Activated CD4-positive, alpha-beta T cell treated with anti-CD3 and anti-CD28 coated beads, Interleukin-2, Interleukin-4, amounts not matched to agents 100 ng/mL and 50 ng/mL, durations not matched to agents 16 hours and 8 hours (primary cell): ENCODE measurements around the gene GBE1.
"Not testable (repeated sequence)": the region's sequence is repeated elsewhere in the genome, so short reads cannot be mapped to it uniquely, and the experiment has no call there.

ENCODE experiments used
- DNase-seq: peaks from one replicate; pipeline ENCODE4 v3.0.0-alpha.2; 2020; ENCODE audit warnings: low spot score

GBE1 gene

GRCh38 chr3:81753416-81754027 is 7.9 kb downstream of the GBE1 start:
- no peak for DNase-seq

- DNase-seq = no peak
Measured at GRCh38 chr3:81752604-81753003, 8.8 kb downstream of the GBE1 start.

DNA sequence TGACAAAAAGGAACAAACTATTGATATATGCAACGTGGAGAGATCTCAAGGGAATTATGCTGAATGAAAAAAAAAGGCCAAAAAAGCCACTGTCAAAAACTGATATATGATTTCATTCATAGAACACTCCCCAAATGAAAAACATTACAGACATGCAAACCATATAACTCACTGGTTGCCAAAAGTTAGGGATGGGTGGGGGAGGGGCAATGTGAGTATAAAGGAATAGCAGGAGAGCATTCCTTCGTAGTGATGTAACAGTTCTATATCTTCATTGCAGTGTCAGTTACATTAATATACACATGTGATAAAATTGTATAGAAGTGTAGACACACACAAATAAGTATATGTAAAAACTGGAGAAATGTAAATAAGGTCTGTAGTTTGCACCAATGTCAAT is 12.2 kb downstream of the GBE1 start:
- no peak for DNase-seq

- DNase-seq = not testable (repeated sequence)
Measured at GRCh38 chr3:81747280-81747679, 14.2 kb downstream of the GBE1 start.

GRCh38 chr3:81744366-81744765 is 17.1 kb downstream of the GBE1 start:
- DNase-seq = no peak

DNA sequence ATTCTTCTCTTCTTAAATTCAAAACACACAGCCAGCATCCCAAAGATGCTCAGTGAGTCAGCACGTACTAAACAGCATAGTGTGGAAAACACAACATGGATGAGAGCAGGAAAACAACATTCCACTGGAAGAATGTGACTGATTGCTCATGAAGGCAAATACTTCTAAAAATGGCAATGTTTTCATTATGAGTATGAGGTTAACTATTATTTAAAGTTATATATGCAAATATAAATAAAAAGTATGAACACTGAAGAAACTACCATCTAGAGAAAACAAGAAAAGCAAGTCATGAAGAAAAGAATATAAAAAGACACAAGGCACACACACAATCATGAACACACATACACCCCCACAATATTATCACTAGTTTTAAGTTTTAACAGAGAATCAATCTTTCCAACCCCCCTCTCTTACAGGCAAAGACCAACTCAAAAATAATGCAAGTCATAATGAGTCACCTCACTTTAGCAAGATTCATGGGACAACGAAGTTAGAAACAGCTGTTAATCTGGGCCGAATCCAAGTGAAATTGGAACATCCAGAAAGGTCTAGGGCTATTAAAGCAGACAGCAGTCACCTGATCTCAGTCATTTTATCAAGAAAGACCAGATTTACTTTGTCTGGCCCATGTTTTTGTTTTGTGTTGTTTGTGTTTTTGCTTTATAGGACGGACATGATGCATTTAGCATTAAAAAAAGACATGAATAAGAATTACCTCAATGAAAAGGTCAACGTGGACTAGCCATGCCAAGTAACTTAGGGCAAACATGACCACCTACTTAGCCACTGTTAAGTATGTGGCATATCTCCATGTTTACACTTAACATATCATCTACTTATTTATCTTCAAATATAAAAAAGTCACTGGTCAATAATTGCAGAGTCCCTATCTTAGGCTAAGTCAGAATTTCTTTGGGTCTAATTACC is 18.1 kb downstream of the GBE1 start:
- no peak for DNase-seq

DNA sequence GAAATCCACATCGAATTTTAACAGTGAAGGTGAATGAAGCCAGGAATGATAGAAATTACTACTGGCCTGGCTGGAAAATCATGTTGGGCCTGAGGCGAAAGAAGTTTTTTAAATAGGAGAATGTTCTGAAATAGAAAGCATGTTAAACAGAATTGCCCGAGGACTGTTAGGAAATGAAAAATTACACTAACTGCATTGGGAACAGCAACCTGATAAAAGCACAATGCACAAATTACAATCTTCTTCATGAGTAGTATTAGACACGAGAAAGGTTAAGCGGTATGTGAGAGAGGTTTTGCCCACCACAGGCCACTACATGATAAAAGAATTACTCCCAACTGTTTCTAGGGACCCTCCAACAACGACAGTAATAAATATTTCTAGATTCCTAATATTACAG is 18.9 kb downstream of the GBE1 start:
- no peak for DNase-seq

DNA sequence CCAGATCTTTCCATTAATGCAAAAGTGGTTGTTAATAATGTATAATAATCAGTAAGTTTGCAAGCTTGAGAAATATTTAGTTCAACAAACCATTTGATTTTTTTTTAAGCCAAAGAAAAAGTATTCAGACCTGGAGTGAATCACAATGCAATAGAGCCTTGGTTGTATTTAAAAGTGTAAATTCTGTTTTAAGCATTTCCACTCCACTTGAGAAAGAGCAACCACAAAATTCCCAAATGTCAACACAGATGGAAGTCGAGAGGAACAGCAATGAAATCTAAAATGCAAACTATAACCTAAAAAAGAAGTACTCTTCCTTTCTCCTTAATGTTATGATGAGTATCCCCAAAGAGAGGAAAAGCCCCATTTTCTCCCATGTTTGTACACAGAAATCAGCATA is 20.2 kb downstream of the GBE1 start:
- DNase-seq = no peak

DNA sequence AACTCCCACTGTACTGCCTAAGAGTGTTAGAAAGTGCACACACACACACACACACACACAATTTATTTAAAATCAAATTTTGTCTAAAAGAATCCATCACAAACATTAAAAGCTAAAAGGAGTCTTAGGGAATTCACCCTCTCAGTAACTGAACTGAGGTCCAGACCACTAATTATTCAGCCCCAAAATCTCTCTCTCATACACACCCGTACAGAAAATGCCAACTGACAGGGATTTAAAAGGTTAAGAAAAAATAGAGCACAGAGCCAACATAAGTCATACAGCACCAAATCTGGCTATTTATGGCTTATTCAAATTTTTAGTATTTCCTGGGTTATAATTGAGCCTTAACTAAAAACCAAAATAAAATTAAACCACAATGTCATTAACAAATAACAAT is 20.7 kb downstream of the GBE1 start:
- no peak for DNase-seq

- DNase-seq = no peak
Measured at GRCh38 chr3:81735334-81735733, 26.1 kb downstream of the GBE1 start.

DNA sequence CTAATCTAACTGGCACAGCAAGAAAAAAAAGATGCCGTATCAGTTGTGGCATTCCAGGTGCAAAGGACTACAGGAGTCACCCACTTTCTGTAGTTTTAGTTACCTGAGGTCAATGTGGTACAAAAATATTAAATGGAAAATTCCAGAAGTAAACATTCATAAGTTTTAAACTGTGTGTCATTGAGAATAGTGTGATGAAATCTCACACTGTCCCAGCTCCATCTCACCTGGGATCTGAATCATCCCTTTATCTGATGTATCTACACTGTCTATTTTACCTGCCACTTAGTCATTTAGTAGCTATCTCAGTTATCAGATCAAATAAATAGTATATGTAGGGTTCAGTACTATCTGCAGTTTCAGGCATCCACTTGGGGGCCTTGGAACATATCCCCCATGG is 26.7 kb downstream of the GBE1 start:
- no peak for DNase-seq

DNA sequence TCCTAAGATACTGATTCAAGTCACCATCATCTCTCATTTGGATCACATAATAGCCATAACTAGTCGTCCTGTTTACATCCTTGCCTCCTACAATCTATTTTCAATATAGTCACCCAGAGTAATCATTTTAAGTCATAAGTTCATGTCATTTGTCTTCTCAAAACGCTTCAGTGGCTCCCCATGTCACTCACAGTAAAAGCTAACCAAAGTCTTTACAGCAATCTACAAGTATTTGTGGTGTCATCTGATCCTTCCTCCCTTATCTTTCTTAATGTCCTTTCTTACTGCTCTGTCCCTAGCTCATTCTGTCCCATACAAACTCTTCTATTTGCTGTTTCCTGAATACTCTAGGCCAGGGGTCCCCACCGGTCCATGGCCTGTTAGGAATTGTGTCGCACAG is 28.8 kb downstream of the GBE1 start:
- DNase-seq = no peak

GRCh38 chr3:81728766-81729544 is 32.5 kb downstream of the GBE1 start:
- DNase-seq = no peak

- no peak for DNase-seq
Measured at GRCh38 chr3:81726735-81727134, 34.7 kb downstream of the GBE1 start.

- DNase-seq = no peak
Measured at GRCh38 chr3:81726132-81726531, 35.3 kb downstream of the GBE1 start.

DNA sequence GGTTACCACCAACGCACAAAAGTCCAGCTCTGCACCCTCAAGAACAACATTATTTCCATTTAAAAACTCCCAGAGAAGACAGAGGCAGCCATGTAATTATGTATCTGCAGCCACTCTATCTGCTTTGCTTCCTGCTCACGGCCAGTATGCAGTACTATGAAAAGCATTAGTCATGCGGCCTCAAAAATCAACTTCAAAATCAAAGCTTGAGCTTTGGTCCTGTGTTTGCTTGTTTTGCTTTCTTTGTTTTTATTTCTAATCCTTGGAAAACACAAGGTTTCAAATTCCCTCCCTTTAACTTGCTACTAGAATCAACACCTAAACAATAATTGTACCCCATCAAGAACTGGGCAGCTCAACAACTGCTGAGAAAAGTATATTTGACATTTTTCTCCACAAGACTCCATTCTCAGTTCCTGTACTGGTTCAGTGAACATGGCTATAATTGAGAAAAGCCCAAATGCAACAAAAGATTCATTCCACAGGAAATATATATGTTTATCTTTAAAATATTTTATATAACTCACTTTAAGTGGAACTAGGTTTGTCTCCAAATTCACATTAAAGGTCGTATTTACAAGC is 37.6 kb downstream of the GBE1 start:
- DNase-seq = no peak

- DNase-seq = no peak
Measured at GRCh38 chr3:81718311-81718710, 43.1 kb downstream of the GBE1 start.

GRCh38 chr3:81716870-81717509 is 44.5 kb downstream of the GBE1 start:
- no peak for DNase-seq

DNA sequence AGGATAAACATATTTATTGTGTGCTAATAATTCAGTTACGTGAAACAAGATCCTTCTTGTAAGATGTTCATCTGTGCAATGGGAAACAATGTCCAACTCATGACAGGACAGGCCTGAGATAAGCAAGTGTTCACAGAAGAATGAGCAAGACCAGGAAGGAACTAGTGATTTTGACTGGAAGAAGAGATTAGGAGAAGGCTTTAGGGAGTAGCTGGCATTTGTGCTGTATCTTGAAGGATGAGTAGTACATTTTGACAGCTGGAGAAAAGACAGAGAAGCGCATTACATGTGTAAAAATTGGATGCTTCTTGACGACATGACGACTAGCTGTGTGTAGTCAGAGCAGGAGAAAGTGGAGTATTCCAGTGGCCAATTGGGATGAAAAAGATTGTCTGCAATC is 48.4 kb downstream of the GBE1 start:
- no peak for DNase-seq

GRCh38 chr3:81709606-81710005 is 51.8 kb downstream of the GBE1 start:
- DNase-seq = no peak

- no peak for DNase-seq
Measured at GRCh38 chr3:81707996-81708395, 53.4 kb downstream of the GBE1 start.

DNA sequence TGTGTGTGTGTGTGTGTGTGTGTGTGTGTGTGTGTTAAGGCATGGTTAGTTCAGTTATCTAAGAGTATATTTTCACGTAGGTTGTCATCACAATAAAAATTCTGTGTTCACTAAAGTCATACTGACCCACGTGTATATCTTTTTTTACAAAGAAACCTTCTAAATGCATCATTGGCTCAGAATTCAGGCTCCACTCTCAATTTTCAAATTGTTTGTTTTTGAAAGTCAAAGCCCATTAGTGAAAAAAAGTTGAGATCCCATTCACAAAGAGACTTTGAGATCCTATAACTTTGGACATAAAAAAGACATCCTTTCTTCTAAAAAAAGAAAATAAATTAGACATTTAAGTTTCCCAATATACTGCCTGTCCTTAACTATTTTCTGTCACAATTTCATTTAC is 59.3 kb downstream of the GBE1 start:
- DNase-seq = no peak
